Mucosa of rectum (tissue), 2 donors: ENCODE results near the gene PTPRU.
"Not testable (repeated sequence)": the region's sequence is repeated elsewhere in the genome, so short reads cannot be mapped to it uniquely, and the experiment has no call there.

Experiments
- H3K27ac ChIP-seq, 2 donors: one replicate each; pipeline ENCODE4 v1.7.0; 2013; ENCODE audit warnings: inconsistent platforms in 2 of 2, low read depth in 2 of 2, low read length in 2 of 2
- H3K27me3 ChIP-seq, 2 donors: one replicate each; pipeline ENCODE4 v1.7.0; 2013; ENCODE audit warnings: low read length in 2 of 2; ENCODE audit not compliant: control insufficient read depth in 2 of 2, insufficient read depth in 2 of 2
- H3K36me3 ChIP-seq, 2 donors: one replicate each; pipeline ENCODE4 v1.7.0; 2013; ENCODE audit warnings: low read length in 2 of 2; ENCODE audit not compliant: control insufficient read depth in 2 of 2, insufficient read depth in 2 of 2
- H3K4me1 ChIP-seq, 2 donors: one replicate each; pipeline ENCODE4 v1.7.0; 2013; ENCODE audit warnings: low read length in 2 of 2, mild to moderate bottlenecking in 1 of 2; ENCODE audit not compliant: control insufficient read depth in 2 of 2, insufficient read depth in 2 of 2
- H3K4me3 ChIP-seq, 2 donors: one replicate each; pipeline ENCODE4 v1.7.0; 2013; ENCODE audit warnings: low read length in 2 of 2
- H3K9ac ChIP-seq, 2 donors: one replicate each; pipeline ENCODE4 v1.7.0; 2013; ENCODE audit warnings: low read length in 2 of 2, low read depth in 1 of 2, mild to moderate bottlenecking in 1 of 2
- H3K9me3 ChIP-seq, 2 donors: one replicate each; pipeline ENCODE4 v1.7.0; 2013; ENCODE audit warnings: low read length in 2 of 2; ENCODE audit not compliant: control insufficient read depth in 2 of 2
- donor health status: healthy.
- donor health status: Normal muscosa, but diverticular disease.

The PTPRU gene

GRCh38 chr1:29232387-29232786 is 3.9 kb upstream of the PTPRU start:
- Histone ChIP-seq H3K4me1 (peaks cover 19 to 23% of the 10 kb centered on the region in 2 donors), H3K9ac (no peak overlapping the region), H3K27ac (no peak overlapping the region)

DNA sequence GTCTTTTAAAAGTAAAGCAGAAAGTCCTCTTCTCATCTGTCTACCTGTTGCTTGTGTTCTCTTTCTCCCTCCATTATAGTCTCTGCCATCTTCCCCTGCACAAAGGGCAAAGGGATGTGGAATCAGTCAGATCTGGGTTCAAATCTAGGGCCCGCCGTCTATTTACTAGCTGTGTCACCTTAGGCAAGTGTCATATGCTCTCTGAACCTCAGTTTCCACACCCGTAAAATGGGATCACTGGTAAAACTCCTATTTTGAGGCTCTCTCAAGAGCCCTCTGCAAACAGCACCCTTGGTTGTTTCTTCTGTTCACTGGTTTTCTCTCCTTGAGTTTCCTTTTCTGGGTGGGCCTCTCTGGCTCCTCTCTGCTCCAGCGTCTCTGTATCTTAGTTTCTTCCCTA is 2.6 kb upstream of the PTPRU start:
- no peak overlapping the region for H3K9ac ChIP-seq
- H3K4me3 ChIP-seq, result no peak overlapping the region

More at GRCh38 chr1:29232387-29232786, 3.9 kb upstream of the PTPRU start:
- Histone ChIP-seq H3K9me3 (no peaks in the 10 kb centered on the region), H3K27me3 (peaks cover 11 to 12% of the 10 kb centered on the region in 2 donors), H3K4me3 (no peak overlapping the region), H3K36me3 (no peaks in the 10 kb centered on the region)

GRCh38 chr1:29234471-29234870 is 1.9 kb upstream of the PTPRU start:
- Histone ChIP-seq H3K27me3 (peaks cover 19 to 24% of the 10 kb centered on the region in 2 donors), H3K4me1 (peaks cover 20 to 28% of the 10 kb centered on the region in 2 donors), H3K36me3 (no peaks in the 10 kb centered on the region), H3K9me3 (no peaks in the 10 kb centered on the region), H3K4me3 (no peak overlapping the region), H3K9ac (no peak overlapping the region), H3K27ac (no peak overlapping the region)

More for the DNA sequence above, 2.6 kb upstream of the PTPRU start:
- peaks cover 20 to 28% of the 10 kb centered on the region in 2 donors for H3K4me1 ChIP-seq
- no peaks in the 10 kb centered on the region for H3K9me3 ChIP-seq
- peaks cover 12 to 16% of the 10 kb centered on the region in 2 donors for H3K27me3 ChIP-seq
- H3K27ac ChIP-seq, result no peak overlapping the region
- H3K36me3 ChIP-seq, result no peaks in the 10 kb centered on the region

DNA sequence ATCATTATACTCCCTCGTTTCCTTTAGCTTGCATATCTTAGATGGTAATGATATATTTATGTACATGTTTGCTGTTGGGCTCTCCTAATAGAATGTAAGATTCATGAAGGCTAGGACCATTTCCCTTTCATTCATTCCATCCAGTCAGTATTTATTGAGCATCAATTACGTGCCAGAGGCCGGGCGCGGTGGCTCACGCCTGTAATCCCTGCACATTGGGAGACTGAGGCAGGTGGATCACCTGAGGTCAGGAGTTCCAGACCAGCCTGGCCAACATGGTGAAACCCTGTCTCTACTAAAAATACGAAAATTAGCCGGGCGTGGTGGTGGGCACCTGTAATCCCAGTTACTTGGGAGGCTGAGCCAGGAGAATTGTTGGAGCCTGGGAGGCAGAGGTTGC is 1.4 kb upstream of the PTPRU start:
- not testable (repeated sequence) for H3K9me3 ChIP-seq, H3K36me3 ChIP-seq, H3K27ac ChIP-seq, H3K4me3 ChIP-seq, H3K9ac ChIP-seq
- peaks cover 23 to 25% of the 10 kb centered on the region in 2 donors for H3K27me3 ChIP-seq
- H3K4me1 ChIP-seq, result peaks cover 19 to 25% of the 10 kb centered on the region in 2 donors

GRCh38 chr1:29236712-29237128 is 398 bp downstream of the PTPRU start:
- peaks cover 26 to 29% of the 10 kb centered on the region in 2 donors for H3K27me3 ChIP-seq
- peaks cover 9 to 16% of the 10 kb centered on the region in 2 donors for H3K4me1 ChIP-seq
- peak overlapping the region; percentile 56 to 81 for H3K4me3 ChIP-seq
- no peaks in the 10 kb centered on the region for H3K9me3 ChIP-seq
- peak overlapping the region; percentile 41 to 48 for H3K9ac ChIP-seq
- H3K27ac ChIP-seq, result no peak overlapping the region
- H3K36me3 ChIP-seq, result no peaks in the 10 kb centered on the region

- Histone ChIP-seq H3K27me3 (peaks cover 26 to 29% of the 10 kb centered on the region in 2 donors), H3K9ac (peak overlapping the region in 1 of 2 donors; percentile 48)
These were observed 953 bp downstream of the PTPRU start for GRCh38 chr1:29237129-29237821.

DNA sequence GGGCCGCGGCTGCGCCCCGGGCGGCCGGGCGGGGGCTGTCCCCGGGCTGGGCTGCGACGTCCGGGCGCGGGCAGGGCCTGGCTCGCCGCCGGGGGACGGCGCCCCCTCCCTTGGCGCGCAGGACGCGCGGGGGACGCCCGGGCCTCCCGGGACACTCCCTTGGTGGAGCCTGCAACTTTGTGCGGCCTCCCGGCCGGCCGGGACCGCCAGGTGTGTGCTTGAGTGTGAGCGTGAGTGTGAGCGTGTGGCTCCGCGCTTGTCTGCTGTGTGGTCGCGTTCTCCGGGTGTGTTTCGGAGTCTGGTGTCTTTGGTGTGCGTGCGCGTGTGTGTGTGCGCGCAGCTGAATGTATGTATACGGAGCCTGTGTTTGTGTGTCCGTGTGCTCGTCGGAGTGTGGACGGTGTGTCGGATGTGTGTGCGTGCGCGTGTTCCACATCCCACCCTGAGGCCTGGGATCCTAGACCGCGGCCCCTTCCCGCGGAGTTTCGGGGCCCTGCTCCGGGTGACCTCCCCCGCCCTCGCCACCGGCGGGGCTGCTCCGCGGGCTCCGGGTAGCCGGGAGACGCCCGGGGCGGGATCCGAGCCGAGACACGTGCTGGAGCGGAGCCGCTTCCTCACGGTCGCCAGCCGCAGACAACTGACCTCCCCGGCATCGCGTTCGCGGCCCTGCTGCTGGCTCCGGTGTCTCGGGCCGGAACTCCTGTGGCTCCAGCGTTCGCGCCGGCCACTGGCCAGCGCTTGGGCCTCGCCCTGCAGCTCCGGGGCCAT is 1.7 kb downstream of the PTPRU start:
- Histone ChIP-seq H3K9me3 (no peaks in the 10 kb centered on the region), H3K27ac (no peak overlapping the region), H3K27me3 (peaks cover 26 to 29% of the 10 kb centered on the region in 2 donors), H3K9ac (no peak overlapping the region), H3K36me3 (no peaks in the 10 kb centered on the region), H3K4me3 (peak overlapping the region; percentile 28 to 49), H3K4me1 (peaks cover 9 to 16% of the 10 kb centered on the region in 2 donors)

More at GRCh38 chr1:29237129-29237821, 953 bp downstream of the PTPRU start:
- Histone ChIP-seq H3K27ac (no peak overlapping the region), H3K36me3 (no peaks in the 10 kb centered on the region), H3K4me3 (peak overlapping the region; percentile 56 to 81), H3K4me1 (peaks cover 9 to 16% of the 10 kb centered on the region in 2 donors), H3K9me3 (no peaks in the 10 kb centered on the region)

DNA sequence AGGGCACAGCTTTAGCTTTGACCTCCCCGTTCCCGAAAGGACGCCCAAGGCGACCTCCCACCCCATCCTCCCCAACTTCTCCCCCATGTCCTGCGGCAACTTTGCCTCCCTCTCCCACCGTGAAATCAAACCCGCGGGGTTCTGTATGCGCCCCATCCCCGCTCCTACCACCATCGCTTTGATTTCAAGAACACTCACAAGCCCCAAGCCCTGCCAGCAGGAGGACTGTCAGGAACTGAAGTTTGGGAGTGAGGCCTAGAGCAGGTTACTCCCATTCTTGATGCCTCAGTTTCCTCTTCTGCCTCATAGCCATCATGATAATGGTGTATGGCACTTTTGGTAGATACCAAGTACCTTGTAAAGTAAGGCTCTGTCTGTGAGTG is 2.3 kb downstream of the PTPRU start:
- Histone ChIP-seq H3K4me3 (no peak overlapping the region), H3K9me3 (no peaks in the 10 kb centered on the region), H3K9ac (no peak overlapping the region)

GRCh38 chr1:29239142-29239541 is 2.8 kb downstream of the PTPRU start:
- Histone ChIP-seq H3K4me3 (no peak overlapping the region), H3K9ac (no peak overlapping the region), H3K27ac (no peak overlapping the region), H3K36me3 (no peaks in the 10 kb centered on the region), H3K4me1 (peaks cover 9 to 16% of the 10 kb centered on the region in 2 donors), H3K27me3 (peaks cover 26 to 29% of the 10 kb centered on the region in 2 donors), H3K9me3 (no peaks in the 10 kb centered on the region)

More for the DNA sequence above, 2.3 kb downstream of the PTPRU start:
- Histone ChIP-seq H3K4me1 (peaks cover 9 to 16% of the 10 kb centered on the region in 2 donors), H3K36me3 (no peaks in the 10 kb centered on the region), H3K27me3 (peaks cover 26 to 29% of the 10 kb centered on the region in 2 donors), H3K27ac (no peak overlapping the region)

DNA sequence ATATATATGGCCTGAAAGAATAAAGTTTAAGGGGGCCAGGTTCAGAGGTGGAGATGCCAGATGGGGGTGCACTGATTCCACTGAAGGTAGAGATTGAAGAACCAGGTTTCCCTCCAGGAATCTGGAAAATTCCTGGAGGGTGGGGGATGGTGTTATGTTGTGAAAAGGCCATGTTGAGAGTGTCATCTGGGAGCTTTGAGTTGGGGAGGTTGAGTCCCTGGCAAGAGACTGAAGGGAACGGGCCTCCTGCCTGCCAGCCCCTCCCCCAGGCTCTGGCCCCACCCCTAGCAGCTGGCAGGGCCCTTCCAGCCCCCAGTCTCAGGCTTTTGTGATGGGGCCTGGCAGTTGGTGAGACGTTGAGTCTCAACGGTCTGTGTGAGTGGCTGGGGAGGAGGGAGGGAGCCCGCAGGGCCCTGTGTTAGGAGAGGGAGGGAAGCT is 4.1 kb downstream of the PTPRU start:
- no peak overlapping the region for H3K27ac ChIP-seq
- no peak overlapping the region for H3K4me3 ChIP-seq
- peaks cover 24 to 25% of the 10 kb centered on the region in 2 donors for H3K27me3 ChIP-seq
- peaks cover 9 to 16% of the 10 kb centered on the region in 2 donors for H3K4me1 ChIP-seq
- H3K9ac ChIP-seq, result no peak overlapping the region
- H3K9me3 ChIP-seq, result no peaks in the 10 kb centered on the region
- no peaks in the 10 kb centered on the region for H3K36me3 ChIP-seq
